ENCODE data around the gene NKAIN1. TPM values are rescaled to one million over a fixed set of nuclear protein-coding genes. Genes with fewer than 3 reads are reported as not detected.
A peak's percentile ranks its signal among the peaks of the same experiment; 100 is the strongest.

Gene NKAIN1
- total RNA-seq, 4 donors from 2014 or later, result not detected

GRCh38 chr1:31207569-31207968 is 32.1 kb downstream of the NKAIN1 start:
- Histone ChIP-seq H3K9me3 (peaks cover 0 to 18% (median 0%) of the 10 kb centered on the region in 4 donors), H3K36me3 (no peaks in the 10 kb centered on the region), H3K27ac (no peak overlapping the region), H3K4me1 (no peaks in the 10 kb centered on the region), H3K27me3 (no peaks in the 10 kb centered on the region), H3K4me3 (no peak overlapping the region)
- 64 to 68% methylated on average over 3 to 5 of the region's 5 CpGs for WGBS, 2 donors
- DNase-seq (ENCODE audit: low spot score in 2 of 2), result no peak
- TF ChIP-seq, protein P1, sequence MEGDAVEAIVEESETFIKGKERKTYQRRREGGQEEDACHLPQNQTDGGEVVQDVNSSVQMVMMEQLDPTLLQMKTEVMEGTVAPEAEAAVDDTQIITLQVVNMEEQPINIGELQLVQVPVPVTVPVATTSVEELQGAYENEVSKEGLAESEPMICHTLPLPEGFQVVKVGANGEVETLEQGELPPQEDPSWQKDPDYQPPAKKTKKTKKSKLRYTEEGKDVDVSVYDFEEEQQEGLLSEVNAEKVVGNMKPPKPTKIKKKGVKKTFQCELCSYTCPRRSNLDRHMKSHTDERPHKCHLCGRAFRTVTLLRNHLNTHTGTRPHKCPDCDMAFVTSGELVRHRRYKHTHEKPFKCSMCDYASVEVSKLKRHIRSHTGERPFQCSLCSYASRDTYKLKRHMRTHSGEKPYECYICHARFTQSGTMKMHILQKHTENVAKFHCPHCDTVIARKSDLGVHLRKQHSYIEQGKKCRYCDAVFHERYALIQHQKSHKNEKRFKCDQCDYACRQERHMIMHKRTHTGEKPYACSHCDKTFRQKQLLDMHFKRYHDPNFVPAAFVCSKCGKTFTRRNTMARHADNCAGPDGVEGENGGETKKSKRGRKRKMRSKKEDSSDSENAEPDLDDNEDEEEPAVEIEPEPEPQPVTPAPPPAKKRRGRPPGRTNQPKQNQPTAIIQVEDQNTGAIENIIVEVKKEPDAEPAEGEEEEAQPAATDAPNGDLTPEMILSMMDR (IDR thresholded peaks at IDR 0.05), result no peak
- TF ChIP-seq POLR2A (IDR thresholded peaks at IDR 0.05), result no peak

GRCh38 chr1:31207046-31207445 is 32.6 kb downstream of the NKAIN1 start:
- Histone ChIP-seq H3K4me1 (no peaks in the 10 kb centered on the region), H3K27me3 (no peaks in the 10 kb centered on the region), H3K27ac (no peak overlapping the region), H3K36me3 (no peaks in the 10 kb centered on the region), H3K9me3 (peaks cover 0 to 12% (median 0%) of the 10 kb centered on the region in 4 donors), H3K4me3 (no peak overlapping the region)
- DNase-seq (ENCODE audit: low spot score in 2 of 2), result no peak
- TF ChIP-seq EP300 (IDR thresholded peaks at IDR 0.05) (no peak), POLR2A (IDR thresholded peaks at IDR 0.05) (no peak)
- TF ChIP-seq, protein P1 (IDR thresholded peaks at IDR 0.05), result no peak
- 81 to 93% methylated on average over 3 of the region's 3 CpGs for WGBS, 2 donors

GRCh38 chr1:31203215-31203614 is 36.5 kb downstream of the NKAIN1 start:
- 27 to 29% methylated on average over 10 of the region's 10 CpGs for WGBS, 2 donors
- no peaks in the 10 kb centered on the region for H3K36me3 ChIP-seq
- TF ChIP-seq, protein P1 (IDR thresholded peaks at IDR 0.05), result no peak
- TF ChIP-seq EP300 (IDR thresholded peaks at IDR 0.05) (no peak), POLR2A (IDR thresholded peaks at IDR 0.05) (no peak)
- DNase-seq (ENCODE audit: low spot score in 2 of 2), result peak in 1 of 2 donors; percentile 11
- no peaks in the 10 kb centered on the region for H3K4me1 ChIP-seq
- H3K9me3 ChIP-seq, result no peaks in the 10 kb centered on the region
- no peak overlapping the region for H3K27ac ChIP-seq
- no peaks in the 10 kb centered on the region for H3K27me3 ChIP-seq
- H3K4me3 ChIP-seq, result no peak overlapping the region

DNA sequence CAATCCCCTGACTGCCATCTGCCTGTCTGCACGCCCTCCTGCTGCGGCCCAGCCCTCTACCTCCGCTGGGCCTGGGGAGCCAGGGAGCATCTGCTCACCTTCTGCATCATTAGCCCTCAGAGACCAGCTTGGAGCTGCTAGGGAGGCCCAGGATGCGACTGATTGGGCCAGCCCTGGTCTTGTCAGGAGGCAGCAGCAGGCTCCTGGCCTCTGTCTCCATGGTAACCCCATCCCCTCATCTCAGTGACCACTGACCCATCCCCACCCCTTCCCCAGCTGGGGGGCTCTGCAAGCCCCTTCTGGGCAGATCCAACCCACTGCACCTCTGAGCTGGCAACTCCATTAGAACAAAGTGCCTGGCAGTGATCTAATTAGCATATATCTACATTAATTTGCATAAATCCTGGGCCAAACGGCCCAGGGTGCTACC is 37.7 kb downstream of the NKAIN1 start:
- Histone ChIP-seq H3K36me3 (no peaks in the 10 kb centered on the region), H3K4me3 (no peak overlapping the region), H3K9me3 (no peaks in the 10 kb centered on the region), H3K27me3 (no peaks in the 10 kb centered on the region), H3K4me1 (no peaks in the 10 kb centered on the region), H3K27ac (no peak overlapping the region)
- DNase-seq (ENCODE audit: low spot score in 2 of 2), result no peak
- WGBS, 2 donors, result 83% methylated on average over 4 to 5 of the region's 5 CpGs
- TF ChIP-seq, protein P1 (IDR thresholded peaks at IDR 0.05), result no peak
- TF ChIP-seq POLR2A (IDR thresholded peaks at IDR 0.05) (no peak), EP300 (IDR thresholded peaks at IDR 0.05) (no peak)

DNA sequence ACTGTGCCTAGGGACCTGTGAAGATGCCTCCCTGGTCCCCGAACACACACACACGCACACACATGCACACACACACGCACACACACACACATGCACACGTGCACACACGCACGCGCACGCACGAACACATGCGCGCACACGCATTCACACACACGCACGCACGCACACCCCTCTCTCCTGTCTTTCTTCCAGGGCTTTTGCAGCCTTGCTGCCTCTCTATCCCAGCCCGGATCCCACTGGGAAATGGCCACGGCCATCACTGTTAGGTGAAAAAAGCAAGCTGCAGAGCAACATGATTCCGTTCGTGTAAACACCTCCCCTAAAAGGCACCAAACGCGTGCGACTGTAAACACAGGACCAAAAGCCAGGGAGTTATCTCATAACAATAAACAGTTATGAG is 39.7 kb downstream of the NKAIN1 start:
- 58 to 60% methylated on average over 22 of the region's 22 CpGs for WGBS, 2 donors
- no peak overlapping the region for H3K27ac ChIP-seq
- no peak overlapping the region for H3K4me3 ChIP-seq
- no peaks in the 10 kb centered on the region for H3K9me3 ChIP-seq
- DNase-seq (ENCODE audit: low spot score in 2 of 2), result no peak
- no peaks in the 10 kb centered on the region for H3K27me3 ChIP-seq
- H3K36me3 ChIP-seq, result no peaks in the 10 kb centered on the region
- TF ChIP-seq EP300 (IDR thresholded peaks at IDR 0.05), result no peak
- TF ChIP-seq, protein P1 (IDR thresholded peaks at IDR 0.05), result no peak
- no peak for TF ChIP-seq POLR2A (IDR thresholded peaks at IDR 0.05)
- H3K4me1 ChIP-seq, result no peaks in the 10 kb centered on the region
